NCI-H2227 (cell line): Measurements from ENCODE around the gene PKD2.
A peak's percentile ranks its signal among the peaks of the same experiment; 100 is the strongest.
"Not testable (repeated sequence)": the region's sequence is repeated elsewhere in the genome, so short reads cannot be mapped to it uniquely, and the experiment has no call there.

Experiments used
- DNase-seq: peaks from one replicate; lab custom pipeline; 2025; ENCODE audit not compliant: unreplicated experiment; lab: John Stamatoyannopoulos, UW

Gene PKD2

DNA sequence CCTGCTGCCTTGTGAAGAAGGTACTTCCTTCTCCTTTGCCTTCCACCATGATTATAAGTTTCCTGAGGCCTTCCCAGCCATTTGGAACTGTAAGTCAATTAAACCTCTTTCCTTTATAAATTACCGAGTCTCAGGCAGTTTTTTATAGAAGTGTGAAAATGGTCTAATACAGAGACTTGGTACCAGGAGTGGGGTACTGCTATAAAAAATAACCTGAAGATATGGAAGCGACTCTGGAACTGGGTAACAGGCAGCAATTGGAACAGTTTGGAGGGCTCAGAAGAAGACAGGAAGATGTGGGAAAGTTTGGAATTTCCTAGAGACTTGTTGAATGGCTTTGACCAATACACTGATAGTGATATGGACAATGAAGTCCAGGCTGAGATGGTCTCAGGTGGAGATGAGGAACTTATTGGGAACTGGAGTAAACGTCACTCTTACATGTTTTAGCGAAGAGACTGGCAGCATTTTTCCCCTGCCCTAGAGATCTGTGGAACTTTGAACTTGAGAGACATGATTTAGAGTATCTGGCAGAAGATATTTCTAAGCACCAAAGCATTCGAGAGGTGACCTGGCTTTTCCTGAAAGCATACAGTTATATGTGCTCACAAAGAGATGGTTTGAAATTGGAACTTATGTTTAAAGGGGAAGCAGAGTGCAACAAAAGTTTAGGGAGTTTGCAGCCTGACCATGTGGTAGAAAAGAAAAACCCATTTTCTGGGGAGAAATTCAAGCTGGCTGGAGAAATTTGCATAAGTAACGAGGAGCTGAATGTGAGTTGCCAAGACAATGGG lies 18.6 kb downstream of the PKD2 start:
- not testable (repeated sequence) for DNase-seq

DNA sequence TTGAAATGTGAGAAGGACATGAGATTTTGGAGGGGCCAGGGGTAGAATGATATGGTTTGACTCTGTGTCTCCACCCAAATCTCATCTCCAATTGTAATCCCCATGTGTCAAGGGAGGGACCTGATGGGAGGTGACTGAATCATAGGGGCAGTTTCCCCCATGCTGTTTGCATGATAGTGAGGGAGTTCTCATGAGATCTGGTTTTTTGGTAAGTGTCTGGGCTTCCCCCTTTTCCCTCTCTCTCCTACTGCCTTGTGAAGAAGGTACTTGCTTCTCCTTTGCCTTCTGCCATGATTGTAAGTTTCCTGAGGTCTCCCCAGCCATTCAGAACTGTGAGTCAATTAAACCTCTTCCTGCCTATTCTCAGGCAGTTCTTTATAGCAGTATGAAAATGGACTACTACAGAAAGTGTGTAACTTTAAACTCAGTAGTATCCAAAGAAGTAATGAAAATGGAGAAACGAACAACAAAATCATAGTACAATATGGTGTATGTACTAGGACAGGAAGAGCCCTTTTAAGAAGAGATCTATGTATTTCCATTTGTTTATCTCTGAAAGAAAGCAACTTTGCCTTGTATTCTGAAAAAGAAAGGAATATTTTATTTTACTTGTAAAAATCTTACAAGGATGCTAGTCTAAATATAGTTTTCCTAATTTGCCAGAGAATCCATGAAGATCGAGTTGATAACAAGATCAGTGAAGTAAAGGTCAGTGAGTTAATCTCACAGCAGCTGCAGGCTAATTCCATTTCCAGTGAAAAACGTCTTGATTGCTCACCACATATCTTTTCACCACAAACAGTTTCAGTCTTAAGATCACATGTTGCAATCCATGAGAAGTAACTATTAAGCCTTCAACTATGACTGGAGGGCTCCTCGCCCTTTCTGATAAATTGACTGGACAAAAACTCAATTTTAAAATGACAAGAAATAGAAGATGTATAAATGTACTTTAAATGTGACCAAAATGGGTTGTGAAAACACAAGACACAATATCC lies 20.5 kb downstream of the PKD2 start:
- no peak for DNase-seq

DNA sequence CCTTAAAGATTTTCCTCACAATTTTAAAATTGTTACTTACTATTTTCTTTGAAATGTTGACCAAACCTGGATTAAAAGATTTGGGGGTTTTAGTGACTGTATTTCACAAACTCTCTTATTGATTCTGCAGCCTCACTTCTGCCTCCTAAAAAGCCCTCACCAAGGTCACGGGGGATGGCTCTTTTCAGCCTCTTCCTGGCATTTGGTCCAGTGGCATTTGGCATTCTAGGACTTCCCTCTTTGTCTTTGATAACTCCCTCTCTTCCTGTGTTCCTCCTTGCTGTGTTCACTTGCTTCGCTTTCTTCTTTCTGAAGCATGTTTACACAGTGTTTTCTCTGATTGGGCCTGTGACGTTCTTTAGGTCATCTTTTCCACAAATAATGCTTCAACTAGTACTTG lies 21.5 kb downstream of the PKD2 start:
- no peak for DNase-seq

DNA sequence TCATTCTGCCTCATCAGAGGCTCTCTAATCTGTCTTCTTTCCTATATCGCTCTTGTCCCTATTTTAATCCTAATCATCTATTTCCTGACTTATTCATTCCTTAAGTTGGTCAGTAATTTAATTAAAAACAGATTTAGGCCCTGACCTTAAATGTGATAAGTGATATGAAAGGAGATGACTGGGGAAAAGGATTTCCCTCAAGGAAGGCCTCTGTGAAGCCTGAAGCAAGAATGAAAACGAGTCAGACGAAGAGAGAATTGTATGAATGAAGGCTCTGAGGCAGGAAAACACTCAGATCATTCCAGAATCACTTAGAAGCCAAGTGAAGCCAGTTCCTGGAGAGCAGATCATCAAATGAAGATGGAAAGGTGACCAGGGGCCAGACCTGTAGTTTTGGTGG lies 22.1 kb downstream of the PKD2 start:
- no peak for DNase-seq

DNA sequence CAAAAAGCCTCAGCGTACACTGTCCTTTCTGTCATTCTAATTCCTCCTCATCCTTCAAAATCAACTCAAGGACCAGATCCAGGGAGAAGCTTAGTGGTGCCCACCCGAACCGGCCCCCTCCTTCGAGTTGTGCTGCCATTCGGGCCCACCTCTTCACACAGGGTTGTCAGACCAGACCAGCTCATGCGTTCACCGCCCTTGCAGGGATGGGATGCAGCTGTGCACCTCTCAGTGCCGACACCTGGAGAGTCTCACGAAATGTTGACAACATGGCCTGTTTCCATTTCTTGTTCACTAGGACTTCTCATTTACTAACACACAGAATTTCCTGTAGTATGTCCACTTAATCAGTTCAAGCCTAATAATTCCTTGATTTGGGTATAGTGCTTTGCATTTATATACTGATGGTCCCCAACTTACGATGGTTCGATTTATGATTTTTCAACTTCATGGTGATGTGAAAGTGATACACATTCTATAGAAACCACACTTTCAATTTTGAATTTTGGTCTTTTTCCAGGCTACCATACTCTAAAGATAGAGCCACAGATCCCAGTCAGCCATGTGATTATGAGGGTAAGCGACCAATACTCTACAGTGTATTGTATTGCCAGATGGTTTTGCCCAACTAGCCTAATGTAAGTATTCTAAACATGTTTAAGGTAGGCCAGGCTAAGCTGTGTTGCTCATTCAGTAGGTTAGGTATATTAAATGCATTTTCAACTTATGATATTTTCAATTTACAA lies 23.3 kb downstream of the PKD2 start:
- DNase-seq = no peak

DNA sequence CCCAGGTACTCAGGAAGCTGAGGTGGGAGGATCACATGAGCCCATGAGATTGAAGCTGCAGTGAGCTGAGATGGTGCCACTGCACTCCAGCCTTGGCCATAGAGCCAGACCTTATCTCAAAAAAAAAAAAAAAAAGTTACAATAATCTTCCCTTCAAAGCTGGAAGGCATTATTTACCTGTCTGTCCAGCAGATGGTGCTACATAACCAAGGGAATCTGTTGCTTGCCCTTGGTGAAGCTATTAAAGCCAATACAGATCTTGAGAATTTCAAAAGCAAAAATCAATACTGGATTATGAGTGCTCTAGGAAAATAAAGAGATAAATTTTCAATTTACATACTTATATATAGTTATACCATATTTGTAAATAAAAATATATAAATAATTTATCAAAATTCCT lies 25.9 kb downstream of the PKD2 start:
- peak; percentile 59 for DNase-seq

DNA sequence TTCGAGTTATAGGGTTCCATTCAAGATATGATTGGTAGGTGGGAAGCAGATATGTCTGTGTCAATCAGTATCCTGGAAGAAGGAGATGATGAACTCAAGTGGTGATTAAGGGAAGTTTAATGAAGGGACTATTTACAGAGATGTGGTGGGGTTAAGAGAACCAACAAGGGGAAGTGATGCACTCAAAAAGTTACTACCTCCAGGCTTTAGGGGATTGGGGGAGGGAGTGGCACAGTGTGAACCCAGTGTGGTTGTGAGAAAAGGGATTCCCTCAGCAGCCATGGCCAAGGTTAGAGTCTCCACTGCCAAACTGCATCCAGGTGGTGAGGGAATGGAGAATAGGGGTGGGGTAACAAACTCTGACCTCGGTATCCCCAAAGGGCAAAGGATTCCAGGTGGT lies 27.9 kb downstream of the PKD2 start:
- no peak for DNase-seq

DNA sequence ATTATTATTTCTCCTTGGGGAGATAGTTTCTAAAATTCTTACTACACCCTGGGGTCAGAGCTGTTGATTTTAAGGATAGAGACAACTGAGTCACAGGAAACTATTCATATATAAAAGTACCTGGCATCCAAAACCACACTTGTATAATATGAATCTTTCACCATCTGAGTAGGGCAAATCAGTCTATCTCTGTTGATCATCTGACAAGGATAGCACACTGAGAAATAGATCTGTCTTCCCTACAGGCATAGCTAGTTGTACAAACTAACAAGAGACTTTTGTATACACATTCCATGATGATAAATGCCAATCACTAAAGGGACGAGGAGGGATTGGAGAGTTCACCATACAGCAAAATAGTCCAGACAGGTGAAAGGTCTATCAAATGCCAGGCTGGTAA lies 30.0 kb downstream of the PKD2 start:
- DNase-seq = no peak

DNA sequence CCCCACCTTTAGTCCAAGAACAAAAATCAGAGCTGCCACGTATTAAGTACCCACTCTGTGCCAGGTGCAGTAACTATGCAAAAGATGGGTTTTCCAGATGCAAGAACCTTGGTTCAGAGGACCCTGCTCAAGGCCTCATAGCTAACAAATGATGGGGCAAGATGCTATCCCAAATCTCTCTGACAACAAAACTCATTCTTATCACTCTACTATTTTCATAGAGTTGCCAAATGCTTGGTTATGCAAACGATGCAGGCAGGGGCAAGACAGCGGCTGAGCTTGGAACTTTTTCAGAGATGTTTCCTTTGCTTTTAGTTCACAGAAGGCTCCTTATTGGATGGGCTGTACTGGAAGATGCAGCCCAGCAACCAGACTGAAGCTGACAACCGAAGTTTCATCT lies 30.5 kb downstream of the PKD2 start:
- DNase-seq = no peak

DNA sequence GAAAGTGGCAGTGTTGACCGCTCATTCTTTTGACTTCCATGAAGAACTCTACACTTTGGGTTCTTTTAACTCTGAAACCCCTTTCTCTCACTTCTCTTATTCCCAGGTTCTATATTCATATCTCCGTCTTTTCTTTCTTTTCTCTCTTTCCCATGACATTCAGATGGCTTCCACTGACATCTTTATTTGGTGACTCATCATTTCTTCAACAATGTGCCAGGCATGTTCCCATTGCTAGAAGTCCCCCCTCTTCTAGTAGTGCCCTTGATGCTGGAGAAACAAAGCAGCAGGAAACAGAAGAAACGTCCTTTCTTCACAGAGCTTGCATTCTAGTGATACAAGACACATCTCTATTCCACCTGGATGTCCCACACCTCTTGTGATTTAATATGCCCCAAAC lies 33.3 kb downstream of the PKD2 start:
- DNase-seq = no peak

DNA sequence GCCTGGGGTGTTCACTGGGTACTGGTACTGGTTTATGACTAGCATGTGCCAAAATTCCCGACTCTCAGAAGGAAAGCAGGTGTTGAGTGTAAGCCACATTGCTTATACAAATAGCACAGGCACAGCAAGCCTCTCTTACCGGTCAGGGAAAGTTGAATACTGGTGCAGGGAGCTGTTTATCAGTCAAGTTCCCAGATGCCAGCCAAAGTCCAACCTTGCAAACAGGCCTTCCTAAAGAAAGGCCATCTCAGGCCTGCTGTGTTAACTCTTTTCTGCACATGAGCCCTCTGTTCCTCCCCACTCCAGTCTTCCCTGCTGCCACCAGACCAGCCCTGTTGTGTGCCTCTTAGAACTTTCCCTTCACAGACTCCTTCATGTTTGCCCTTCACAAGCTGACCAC lies 34.2 kb downstream of the PKD2 start:
- DNase-seq = no peak

DNA sequence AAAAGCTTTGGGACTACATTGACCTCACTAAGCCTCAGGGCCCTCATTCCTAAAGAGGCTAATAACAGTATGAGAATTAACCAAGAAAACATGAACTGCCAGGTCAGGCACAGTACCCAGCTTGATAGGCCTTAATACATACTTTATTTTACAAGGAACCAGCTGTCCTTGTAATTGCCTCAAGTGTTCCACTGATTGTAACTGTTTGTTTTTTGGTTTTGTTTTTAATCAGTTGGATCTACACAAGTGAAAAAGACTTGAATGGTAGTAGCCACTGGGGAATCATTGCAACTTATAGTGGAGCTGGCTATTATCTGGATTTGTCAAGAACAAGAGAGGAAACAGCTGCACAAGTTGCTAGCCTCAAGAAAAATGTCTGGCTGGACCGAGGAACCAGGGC lies 35.6 kb downstream of the PKD2 start:
- DNase-seq = no peak

DNA sequence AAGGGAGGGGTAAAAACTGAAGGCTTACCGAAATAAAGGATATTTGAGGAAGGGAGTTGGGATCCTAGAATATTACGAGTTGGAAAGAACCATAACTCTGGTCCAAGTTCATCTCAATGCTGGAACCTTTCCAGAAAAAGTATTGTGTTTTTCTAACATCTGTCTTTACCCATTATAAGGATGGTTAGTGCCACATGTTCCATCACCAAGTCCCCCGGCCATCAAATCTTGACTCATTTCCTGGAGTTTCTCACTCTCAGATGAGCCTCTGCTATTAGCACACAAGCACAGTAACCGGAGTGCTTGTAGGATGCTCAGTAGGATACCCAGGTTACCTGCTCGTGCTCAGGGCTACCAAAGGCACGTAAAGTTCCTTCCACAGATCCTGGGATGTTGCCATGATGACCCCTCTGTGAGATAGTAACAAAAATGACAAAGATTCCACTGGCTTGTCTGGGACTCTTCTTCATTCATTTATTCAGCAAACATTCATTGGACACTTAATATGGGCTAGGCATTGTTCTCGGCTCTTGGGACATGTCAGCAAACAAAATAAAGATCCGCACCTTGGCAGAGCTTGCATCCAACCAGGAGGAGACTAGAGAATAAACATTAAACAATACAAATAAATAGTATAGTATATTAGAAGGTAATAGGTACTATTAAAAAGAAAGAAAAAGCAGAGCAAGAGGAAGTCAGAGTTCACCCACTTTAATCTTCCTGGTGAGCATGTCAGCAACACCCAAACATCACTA lies 36.3 kb downstream of the PKD2 start:
- no peak for DNase-seq

DNA sequence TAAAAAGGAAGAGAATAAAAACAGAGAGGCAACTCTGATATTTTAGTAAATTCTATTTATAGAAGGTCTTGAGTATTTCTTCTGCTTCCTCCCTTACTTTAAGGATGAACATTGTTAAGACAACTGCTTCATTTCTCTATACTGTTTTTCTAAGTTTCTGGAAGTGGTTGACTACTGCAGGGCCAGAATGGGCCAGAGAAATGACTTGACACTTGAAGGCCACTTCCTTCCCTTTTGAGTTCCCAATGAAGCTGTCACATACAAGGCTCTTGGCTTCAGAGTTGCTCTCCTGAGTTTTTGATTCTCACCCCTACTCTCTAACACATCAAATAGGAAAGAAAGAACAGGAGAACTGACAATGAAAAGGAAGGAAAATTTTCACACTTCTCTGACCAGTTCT lies 37.6 kb downstream of the PKD2 start:
- DNase-seq = no peak

DNA sequence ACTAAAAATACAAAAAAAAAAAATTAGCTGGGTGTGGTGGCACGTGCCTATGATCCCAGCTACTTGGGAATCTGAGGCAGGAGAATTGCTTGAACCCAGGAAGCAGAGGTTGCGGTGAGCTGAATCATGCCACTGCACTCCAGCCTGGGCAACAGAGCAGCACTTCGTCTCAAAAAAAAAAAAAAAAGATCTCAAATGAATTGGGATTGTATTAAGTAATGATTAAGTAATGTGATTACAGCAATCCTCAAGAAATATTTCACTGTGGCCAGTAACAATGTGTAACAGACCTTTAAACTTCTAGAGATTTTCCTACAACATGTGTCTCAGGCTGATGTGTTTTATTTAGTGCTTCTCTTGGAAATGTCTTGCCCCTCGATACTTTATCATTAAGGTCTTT lies 46.8 kb downstream of the PKD2 start:
- no peak for DNase-seq

DNA sequence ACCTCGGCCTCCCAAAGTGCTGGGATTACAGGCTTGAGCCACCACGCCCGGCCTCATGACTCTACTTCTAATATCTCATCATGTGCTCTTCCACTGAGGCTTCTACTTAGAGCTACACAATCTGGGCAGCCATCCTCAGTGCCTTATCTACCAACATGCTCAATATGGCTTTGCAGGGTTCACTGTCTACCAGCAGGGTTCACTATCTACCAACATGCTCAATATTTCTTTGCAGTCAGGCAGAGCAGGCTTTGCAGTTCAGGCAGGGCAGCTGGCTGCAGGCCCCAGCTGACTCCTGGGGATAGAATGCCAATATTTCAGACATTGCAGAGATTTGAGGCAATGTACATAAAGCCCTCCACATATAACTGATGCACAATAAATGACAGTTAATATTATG lies 47.5 kb downstream of the PKD2 start:
- DNase-seq = peak; percentile 6

DNA sequence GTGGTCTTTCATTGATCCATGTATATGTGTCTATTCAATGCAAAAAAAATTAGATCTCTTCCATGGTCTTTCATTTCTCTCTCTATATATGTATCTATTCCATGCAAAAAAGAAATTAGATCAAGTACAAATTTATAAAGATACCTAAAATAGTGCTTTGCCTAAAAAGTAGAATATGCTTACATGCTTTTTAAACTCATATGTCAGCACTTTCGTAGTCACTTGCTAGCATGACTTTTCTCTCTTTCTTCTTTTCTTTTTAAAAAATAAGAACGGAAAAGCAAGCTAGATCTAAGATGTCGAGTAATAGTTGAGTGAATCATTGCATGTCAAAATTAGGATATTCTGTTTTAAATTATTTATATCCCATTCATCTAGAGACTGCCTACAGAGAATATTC lies 50.9 kb downstream of the PKD2 start:
- DNase-seq = no peak

DNA sequence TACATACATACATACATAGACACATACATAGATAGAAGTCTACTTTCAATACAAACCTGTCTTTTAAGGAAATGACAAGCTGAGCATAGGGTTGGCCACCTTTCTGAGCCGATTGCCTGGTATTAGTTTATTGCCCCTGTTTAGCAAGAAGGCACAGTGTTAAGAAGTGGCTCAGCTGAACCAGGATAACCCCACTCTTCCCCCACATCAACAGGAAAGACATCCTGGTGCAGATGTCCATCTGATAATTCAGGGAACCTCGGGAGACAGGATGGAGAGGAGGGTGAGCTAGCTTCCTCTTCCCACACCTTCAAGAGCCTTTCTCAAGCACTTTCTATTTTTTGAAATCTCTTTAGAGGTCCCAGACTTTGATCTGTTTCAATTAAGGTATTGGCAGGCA lies 52.3 kb downstream of the PKD2 start:
- no peak for DNase-seq

DNA sequence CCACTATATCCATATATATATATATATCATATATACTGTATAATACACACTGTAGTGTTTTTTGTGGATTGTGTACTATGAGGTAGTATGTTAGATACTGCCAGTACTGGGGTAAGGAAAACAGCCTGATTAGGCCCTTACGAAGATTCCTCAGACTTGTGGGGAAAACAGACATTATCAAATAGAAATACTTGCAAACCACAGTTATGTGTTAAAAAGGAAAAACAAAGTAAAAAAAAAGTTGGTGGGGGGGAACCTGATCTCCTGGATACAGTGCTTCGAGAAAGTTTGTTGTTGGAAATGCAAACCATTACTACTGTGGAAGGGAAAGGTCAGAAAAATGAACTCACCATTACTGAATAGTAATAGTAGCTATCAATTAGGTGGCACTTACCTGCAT lies 53.0 kb downstream of the PKD2 start:
- DNase-seq = no peak

DNA sequence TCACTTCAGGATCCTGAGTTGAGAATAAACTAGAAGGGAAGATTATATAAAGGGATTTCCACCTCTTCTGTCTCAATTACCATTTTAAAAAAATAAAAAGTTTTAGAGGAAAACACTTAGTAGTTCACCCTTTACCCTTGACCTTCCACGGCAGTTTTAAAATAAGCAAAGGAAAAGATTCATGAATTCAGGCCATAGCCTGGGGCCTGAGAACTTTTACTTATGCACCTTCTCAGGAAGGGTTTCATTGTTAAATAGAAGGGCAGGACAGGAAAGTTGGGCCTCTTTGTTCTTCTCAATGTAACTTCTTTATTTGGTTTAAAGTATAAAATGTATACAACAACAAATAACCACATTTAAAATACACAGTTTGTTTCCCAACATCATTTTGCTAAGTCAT lies 54.9 kb downstream of the PKD2 start:
- DNase-seq = no peak

DNA sequence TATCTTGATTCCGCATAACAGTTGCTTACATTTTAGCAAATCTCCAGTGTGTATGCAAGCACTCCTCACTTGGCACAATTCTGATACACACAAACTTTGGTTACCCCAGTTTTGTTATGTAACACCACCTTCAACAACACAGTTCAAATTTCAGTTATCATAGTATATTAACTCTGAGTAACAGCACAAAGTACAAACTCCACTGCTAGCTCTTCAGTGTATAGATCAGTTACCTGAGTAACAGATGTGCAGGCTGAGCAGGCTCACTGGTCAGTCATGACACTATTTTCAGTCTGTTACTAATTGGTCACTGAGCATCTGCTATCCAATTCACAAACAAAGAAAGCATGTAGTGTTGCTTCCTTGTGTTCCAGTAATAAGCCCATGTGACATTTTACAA lies 55.4 kb downstream of the PKD2 start:
- no peak for DNase-seq
